Measurements from ENCODE around the gene DZIP1. TPM values are rescaled to one million over a fixed set of nuclear protein-coding genes. Genes with fewer than 3 reads are reported as not detected.
A peak's percentile ranks its signal among the peaks of the same experiment; 100 is the strongest.

The DZIP1 gene
- total and polyA plus RNA-seq, 9 donors, result 23.3 to 40.6 (median 30.5) TPM

DNA sequence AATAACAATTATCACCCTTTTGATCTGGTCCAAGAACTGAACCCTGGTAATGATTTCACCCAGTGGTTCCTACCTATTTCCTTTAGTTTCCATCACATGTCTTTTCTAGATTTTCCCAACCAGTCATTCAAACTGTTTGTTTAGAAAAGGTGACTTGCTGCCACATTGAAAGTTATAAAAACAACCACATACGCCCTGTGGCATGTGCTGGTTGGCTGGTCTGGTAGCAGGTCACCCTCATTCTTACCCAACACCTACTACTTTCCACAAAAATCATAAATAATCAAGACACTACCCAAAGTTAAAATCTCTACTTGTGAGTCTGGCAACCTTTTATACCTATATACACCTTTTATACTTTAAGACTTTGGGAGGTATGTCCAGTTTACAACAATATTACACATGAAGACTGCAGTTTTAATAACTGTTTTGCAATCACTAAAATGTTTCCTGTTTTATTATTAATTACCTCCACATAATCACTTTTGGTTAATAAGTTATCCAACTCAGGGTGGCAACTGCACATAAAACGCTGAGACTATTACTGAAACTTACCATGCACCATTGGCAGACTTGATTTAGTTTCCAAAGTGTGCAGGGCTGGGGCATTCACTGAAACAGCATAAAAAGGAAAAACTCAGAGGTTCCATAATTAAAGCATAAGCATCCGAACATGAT lies 38.9 kb downstream of the DZIP1 start:
- Histone ChIP-seq H3K27ac (ENCODE audit: low read length) (no peak overlapping the region), H3K4me1 (ENCODE audit: control insufficient read depth, insufficient read depth, low read length) (peaks cover 7% of the 10 kb centered on the region), H3K9me3 (replicated peaks; ENCODE audit: control insufficient read depth, low read depth, low read length) (no peaks in the 10 kb centered on the region), H3K36me3 (ENCODE audit: control insufficient read depth, insufficient read depth, low read length) (peaks cover 25% of the 10 kb centered on the region), H3K4me3 (ENCODE audit: low read length) (no peak overlapping the region), H3K27me3 (ENCODE audit: control insufficient read depth, insufficient read depth, low read length) (no peaks in the 10 kb centered on the region)
- DNase-seq, result no peak
- WGBS (ENCODE audit: insufficient coverage), result no CpG with 5 or more reads among the region's 3 CpGs

DNA sequence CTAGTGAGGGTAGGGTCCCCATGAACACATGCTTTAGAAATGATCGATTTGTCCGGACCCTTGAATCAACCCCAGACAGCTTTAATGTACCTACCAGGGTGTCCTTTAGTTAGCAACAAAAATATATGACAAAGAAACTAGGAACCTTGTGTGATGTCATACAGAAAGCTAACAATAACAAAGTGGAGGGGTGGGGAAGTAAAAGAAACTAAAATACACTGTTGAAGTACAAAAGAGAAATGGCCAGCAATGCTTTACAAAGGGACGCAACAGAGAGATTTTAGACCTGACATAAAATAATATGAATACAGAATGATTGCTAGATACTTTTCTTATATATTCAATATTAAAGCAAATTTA lies 40.0 kb downstream of the DZIP1 start:
- WGBS (ENCODE audit: insufficient coverage), result no CpG with 5 or more reads among the region's 3 CpGs
- peaks cover 7% of the 10 kb centered on the region for H3K4me1 ChIP-seq (ENCODE audit: control insufficient read depth, insufficient read depth, low read length)
- no peak overlapping the region for H3K27ac ChIP-seq (ENCODE audit: low read length)
- no peaks in the 10 kb centered on the region for H3K9me3 ChIP-seq (replicated peaks; ENCODE audit: control insufficient read depth, low read depth, low read length)
- DNase-seq, result no peak
- no peak overlapping the region for H3K4me3 ChIP-seq (ENCODE audit: low read length)
- H3K36me3 ChIP-seq (ENCODE audit: control insufficient read depth, insufficient read depth, low read length), result peaks cover 32% of the 10 kb centered on the region
- no peaks in the 10 kb centered on the region for H3K27me3 ChIP-seq (ENCODE audit: control insufficient read depth, insufficient read depth, low read length)

DNA sequence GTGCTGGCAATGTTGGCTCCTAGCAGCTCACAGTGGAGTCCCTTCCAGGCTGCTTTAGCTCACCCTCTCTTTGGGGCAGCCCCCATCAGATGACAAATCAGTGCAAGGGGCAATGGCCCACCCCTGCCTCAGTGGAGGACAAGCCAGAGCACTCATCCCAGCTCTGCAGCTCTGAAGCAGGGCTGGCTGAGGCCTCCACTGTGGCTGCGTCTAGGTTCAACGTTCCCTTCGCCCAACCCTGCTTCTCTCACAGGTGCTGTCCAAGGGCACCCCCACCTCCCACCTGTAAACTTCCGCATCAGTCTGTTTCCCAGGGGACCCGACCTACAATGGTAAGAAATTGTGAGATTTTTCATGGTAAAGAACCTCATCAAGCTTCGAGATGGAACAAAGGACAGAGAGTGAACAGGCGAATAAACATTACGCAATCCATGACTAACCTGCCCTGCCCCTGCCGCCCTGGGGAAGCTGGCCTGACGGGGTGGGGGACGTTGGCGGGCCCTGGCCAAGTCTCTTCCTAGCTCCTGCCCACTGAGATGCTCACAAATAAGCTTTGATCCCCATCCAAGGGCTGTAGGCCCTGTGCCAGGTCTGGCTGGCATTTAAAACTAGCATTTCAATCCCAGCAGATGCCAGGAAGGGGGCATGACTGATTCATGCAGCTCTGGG lies 40.5 kb downstream of the DZIP1 start:
- Histone ChIP-seq H3K9me3 (replicated peaks; ENCODE audit: control insufficient read depth, low read depth, low read length) (no peaks in the 10 kb centered on the region), H3K4me3 (ENCODE audit: low read length) (no peak overlapping the region), H3K36me3 (ENCODE audit: control insufficient read depth, insufficient read depth, low read length) (peaks cover 32% of the 10 kb centered on the region), H3K27me3 (ENCODE audit: control insufficient read depth, insufficient read depth, low read length) (no peaks in the 10 kb centered on the region), H3K27ac (ENCODE audit: low read length) (no peak overlapping the region), H3K4me1 (ENCODE audit: control insufficient read depth, insufficient read depth, low read length) (peaks cover 7% of the 10 kb centered on the region)
- DNase-seq, result peak; percentile 11
- 86% methylated on average over 7 of the region's 12 CpGs for WGBS (ENCODE audit: insufficient coverage)

DNA sequence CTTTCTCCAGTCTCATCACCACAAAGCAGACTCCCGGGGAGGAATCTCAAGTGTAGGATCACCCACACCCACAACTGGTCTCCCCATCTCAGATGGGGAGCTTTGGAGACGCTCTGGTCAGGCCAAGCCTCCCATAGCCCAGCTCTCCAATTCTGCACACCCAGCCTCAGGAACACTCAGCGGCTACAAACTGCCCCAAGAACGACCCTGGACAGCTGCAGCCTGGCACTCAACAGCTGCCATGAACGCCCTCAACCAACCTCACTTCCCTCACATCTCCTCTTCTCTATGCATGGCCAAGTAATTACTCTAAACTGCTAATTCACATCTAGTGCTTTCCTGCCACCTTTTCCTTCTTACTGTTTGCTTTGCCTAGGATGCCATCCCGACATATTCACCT lies 42.6 kb downstream of the DZIP1 start:
- WGBS (ENCODE audit: insufficient coverage), result 92% methylated on average over 6 of the region's 6 CpGs
- Histone ChIP-seq H3K4me1 (ENCODE audit: control insufficient read depth, insufficient read depth, low read length) (peaks cover 5% of the 10 kb centered on the region), H3K36me3 (ENCODE audit: control insufficient read depth, insufficient read depth, low read length) (peaks cover 32% of the 10 kb centered on the region), H3K27me3 (ENCODE audit: control insufficient read depth, insufficient read depth, low read length) (no peaks in the 10 kb centered on the region), H3K4me3 (ENCODE audit: low read length) (no peak overlapping the region), H3K9me3 (replicated peaks; ENCODE audit: control insufficient read depth, low read depth, low read length) (no peaks in the 10 kb centered on the region), H3K27ac (ENCODE audit: low read length) (no peak overlapping the region)
- DNase-seq, result no peak

DNA sequence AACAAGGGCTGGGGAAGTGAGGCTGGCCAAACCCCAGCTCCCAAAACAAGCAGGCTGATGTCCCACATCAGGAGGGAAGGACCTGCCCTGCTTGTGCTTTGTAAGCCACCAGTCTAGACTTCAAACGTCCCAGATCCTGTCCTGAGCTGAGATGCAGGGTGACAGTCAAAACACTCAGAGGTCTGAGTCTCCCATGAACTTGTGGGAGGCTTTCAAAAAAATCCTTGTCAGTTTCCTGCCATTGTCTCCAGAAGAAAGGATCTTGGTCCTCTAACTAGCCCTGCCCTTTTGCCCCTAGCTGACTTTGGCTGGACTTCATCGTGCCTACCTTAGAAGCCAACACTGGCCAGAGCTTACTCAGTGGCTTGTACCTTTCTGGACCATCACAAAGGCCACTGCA lies 43.3 kb downstream of the DZIP1 start:
- WGBS (ENCODE audit: insufficient coverage), result 68% methylated on average over 2 of the region's 2 CpGs
- Histone ChIP-seq H3K36me3 (ENCODE audit: control insufficient read depth, insufficient read depth, low read length) (peaks cover 32% of the 10 kb centered on the region), H3K4me1 (ENCODE audit: control insufficient read depth, insufficient read depth, low read length) (peaks cover 5% of the 10 kb centered on the region), H3K4me3 (ENCODE audit: low read length) (no peak overlapping the region), H3K27me3 (ENCODE audit: control insufficient read depth, insufficient read depth, low read length) (no peaks in the 10 kb centered on the region), H3K9me3 (replicated peaks; ENCODE audit: control insufficient read depth, low read depth, low read length) (no peaks in the 10 kb centered on the region), H3K27ac (ENCODE audit: low read length) (no peak overlapping the region)
- DNase-seq, result no peak

DNA sequence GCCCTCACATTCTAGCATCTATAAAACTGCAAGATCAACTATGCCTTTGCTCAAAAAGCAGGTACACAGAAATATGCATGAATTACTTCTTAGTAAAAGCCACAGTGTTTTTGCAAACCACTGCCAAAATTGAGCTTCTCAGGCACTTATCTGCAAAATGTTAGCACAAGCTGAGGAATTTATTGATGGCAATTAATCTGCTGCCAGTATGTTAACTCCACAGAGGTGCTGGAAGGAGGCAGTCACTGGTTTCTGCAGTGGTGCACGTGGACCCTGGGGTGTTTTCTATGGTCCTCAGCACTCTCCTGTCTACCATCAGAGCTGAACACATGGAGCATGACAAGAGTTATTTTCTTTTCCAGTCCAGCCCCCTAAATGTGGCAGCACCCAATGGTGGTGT lies 47.8 kb downstream of the DZIP1 start:
- Histone ChIP-seq H3K9me3 (replicated peaks; ENCODE audit: control insufficient read depth, low read depth, low read length) (no peaks in the 10 kb centered on the region), H3K4me1 (ENCODE audit: control insufficient read depth, insufficient read depth, low read length) (peaks cover under 1% of the 10 kb centered on the region), H3K4me3 (ENCODE audit: low read length) (no peak overlapping the region), H3K36me3 (ENCODE audit: control insufficient read depth, insufficient read depth, low read length) (peaks cover 12% of the 10 kb centered on the region), H3K27me3 (ENCODE audit: control insufficient read depth, insufficient read depth, low read length) (no peaks in the 10 kb centered on the region), H3K27ac (ENCODE audit: low read length) (no peak overlapping the region)
- no peak for DNase-seq
- 33% methylated on average over 1 of the region's 1 CpG for WGBS (ENCODE audit: insufficient coverage)

DNA sequence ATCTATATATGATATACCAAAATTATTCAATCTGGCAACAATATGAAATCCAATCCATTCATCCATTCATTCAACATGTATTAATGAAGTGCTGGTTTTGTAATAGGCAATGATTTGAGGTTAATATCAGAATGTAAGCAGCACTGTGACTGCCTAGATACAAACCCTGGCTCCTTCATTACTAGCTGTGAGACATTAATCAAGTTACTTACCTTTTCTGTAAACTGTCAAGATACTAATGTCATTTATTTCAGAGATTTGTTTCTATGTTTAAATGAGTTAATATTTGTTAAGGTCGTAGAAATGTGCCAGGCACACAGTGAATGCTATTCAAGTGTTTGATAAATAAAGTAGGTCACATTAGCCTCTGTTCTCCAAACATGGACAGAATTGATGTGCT lies 51.0 kb downstream of the DZIP1 start:
- no peak for DNase-seq
- no peaks in the 10 kb centered on the region for H3K27me3 ChIP-seq (ENCODE audit: control insufficient read depth, insufficient read depth, low read length)
- H3K27ac ChIP-seq (ENCODE audit: low read length), result no peak overlapping the region
- H3K4me3 ChIP-seq (ENCODE audit: low read length), result no peak overlapping the region
- no peaks in the 10 kb centered on the region for H3K9me3 ChIP-seq (replicated peaks; ENCODE audit: control insufficient read depth, low read depth, low read length)
- H3K4me1 ChIP-seq (ENCODE audit: control insufficient read depth, insufficient read depth, low read length), result no peaks in the 10 kb centered on the region
- peaks cover 17% of the 10 kb centered on the region for H3K36me3 ChIP-seq (ENCODE audit: control insufficient read depth, insufficient read depth, low read length)
- no CpG with 5 or more reads among the region's 1 CpG for WGBS (ENCODE audit: insufficient coverage)

DNA sequence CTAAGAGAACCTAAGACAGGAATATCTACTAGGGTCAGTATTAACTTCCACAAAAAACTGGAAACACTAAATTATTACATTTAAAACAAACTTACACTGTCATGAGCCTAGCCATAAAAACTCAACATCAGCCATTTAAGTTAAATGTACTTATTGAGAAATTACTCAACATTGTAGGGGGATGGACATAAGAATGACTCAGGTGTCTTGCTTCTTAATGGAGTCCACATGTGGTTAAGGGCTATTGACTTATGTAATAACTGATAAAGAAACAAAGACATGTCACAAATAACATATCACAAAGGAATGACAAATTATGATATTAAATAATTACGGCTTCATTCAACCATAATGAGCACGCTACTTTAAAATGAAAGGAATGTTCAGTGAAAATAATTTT lies 55.8 kb downstream of the DZIP1 start:
- no CpG with 5 or more reads among the region's 2 CpGs for WGBS (ENCODE audit: insufficient coverage)

DNA sequence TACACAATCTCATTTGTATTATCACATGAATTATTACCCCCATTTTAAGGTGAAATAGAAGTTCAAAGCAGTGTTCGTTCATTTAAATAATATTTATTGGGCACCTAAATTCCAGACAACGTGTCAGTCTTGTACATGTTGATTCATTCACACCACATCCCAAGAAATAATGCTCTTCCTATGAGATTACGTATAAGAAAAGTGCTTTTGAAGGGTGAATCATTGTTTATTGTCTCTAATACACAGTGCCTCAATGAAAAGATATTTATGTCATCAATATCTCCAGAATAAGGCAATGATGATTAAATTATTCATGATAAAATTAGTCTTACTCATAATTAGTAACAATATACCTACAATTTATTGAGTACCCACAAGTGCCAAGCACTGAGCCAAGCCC lies 56.4 kb downstream of the DZIP1 start:
- no CpG with 5 or more reads among the region's 3 CpGs for WGBS (ENCODE audit: insufficient coverage)
- Histone ChIP-seq H3K9me3 (replicated peaks; ENCODE audit: control insufficient read depth, low read depth, low read length) (no peaks in the 10 kb centered on the region), H3K36me3 (ENCODE audit: control insufficient read depth, insufficient read depth, low read length) (peaks cover 33% of the 10 kb centered on the region), H3K4me1 (ENCODE audit: control insufficient read depth, insufficient read depth, low read length) (no peaks in the 10 kb centered on the region), H3K4me3 (ENCODE audit: low read length) (no peak overlapping the region), H3K27me3 (ENCODE audit: control insufficient read depth, insufficient read depth, low read length) (no peaks in the 10 kb centered on the region), H3K27ac (ENCODE audit: low read length) (no peak overlapping the region)
- DNase-seq, result no peak

More for the DNA sequence above, 55.8 kb downstream of the DZIP1 start:
- no peaks in the 10 kb centered on the region for H3K4me1 ChIP-seq (ENCODE audit: control insufficient read depth, insufficient read depth, low read length)
- no peaks in the 10 kb centered on the region for H3K9me3 ChIP-seq (replicated peaks; ENCODE audit: control insufficient read depth, low read depth, low read length)
- DNase-seq, result no peak
- H3K36me3 ChIP-seq (ENCODE audit: control insufficient read depth, insufficient read depth, low read length), result peaks cover 33% of the 10 kb centered on the region
- H3K27ac ChIP-seq (ENCODE audit: low read length), result no peak overlapping the region
- no peak overlapping the region for H3K4me3 ChIP-seq (ENCODE audit: low read length)
- H3K27me3 ChIP-seq (ENCODE audit: control insufficient read depth, insufficient read depth, low read length), result no peaks in the 10 kb centered on the region

DNA sequence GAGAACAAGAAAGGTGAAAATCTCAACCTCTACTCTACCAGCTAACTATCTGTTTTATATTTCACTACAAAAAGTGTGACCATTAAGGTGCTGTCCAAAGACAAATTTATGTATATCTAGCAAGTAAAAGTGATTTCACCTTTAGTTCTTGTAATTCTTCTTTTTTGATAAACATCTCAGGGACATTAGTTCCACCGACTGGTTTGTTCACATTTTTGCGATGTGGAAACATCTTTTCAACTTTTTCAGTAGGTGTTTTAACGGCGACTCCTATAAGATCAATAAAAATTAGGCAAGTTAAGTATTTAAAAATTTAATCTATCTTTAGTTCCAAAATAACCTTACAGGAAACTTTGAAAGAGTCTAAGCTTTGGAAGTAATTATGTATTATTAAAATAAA lies 58.6 kb downstream of the DZIP1 start:
- Histone ChIP-seq H3K27ac (ENCODE audit: low read length) (no peak overlapping the region), H3K36me3 (ENCODE audit: control insufficient read depth, insufficient read depth, low read length) (peaks cover 40% of the 10 kb centered on the region), H3K27me3 (ENCODE audit: control insufficient read depth, insufficient read depth, low read length) (no peaks in the 10 kb centered on the region), H3K9me3 (replicated peaks; ENCODE audit: control insufficient read depth, low read depth, low read length) (no peaks in the 10 kb centered on the region), H3K4me1 (ENCODE audit: control insufficient read depth, insufficient read depth, low read length) (no peaks in the 10 kb centered on the region), H3K4me3 (ENCODE audit: low read length) (no peak overlapping the region)
- WGBS (ENCODE audit: insufficient coverage), result no CpG with 5 or more reads among the region's 4 CpGs
- DNase-seq, result no peak

Data from muscle of leg (tissue), 11 donors.